ENCODE measurements around the gene MED13. TPM values are rescaled to one million over a fixed set of nuclear protein-coding genes. Genes with fewer than 3 reads are reported as not detected.
"Not testable (repeated sequence)": the region's sequence is repeated elsewhere in the genome, so short reads cannot be mapped to it uniquely, and the experiment has no call there.

Gene MED13
- total RNA-seq, 1 donor from 2014 or later: 130 TPM

GRCh38 chr17:61926826-61927207 is 138.3 kb downstream of the MED13 start:
- H3K9me3 Mint-ChIP-seq (ENCODE audit: unreplicated experiment): peaks cover 5% of the 10 kb centered on the region
- peak overlapping the region; percentile 95 for H3K4me3 Mint-ChIP-seq (ENCODE audit: unreplicated experiment)
- no peaks in the 10 kb centered on the region for H3K36me3 Mint-ChIP-seq (ENCODE audit: unreplicated experiment)
- no peak for DNase-seq
- peak overlapping the region; percentile 91 for H3K27ac Mint-ChIP-seq (ENCODE audit: unreplicated experiment)
- no peak for TF ChIP-seq CTCF (IDR thresholded peaks at IDR 0.05; ENCODE audit: partially characterized antibody, unreplicated experiment)
- peaks cover 2% of the 10 kb centered on the region for H3K27me3 Mint-ChIP-seq (ENCODE audit: unreplicated experiment)
- peaks cover 8% of the 10 kb centered on the region for H3K4me1 Mint-ChIP-seq (ENCODE audit: low read depth, unreplicated experiment)

GRCh38 chr17:61915162-61915561 is 149.9 kb downstream of the MED13 start:
- not testable (repeated sequence) for H3K9me3 Mint-ChIP-seq (ENCODE audit: unreplicated experiment); DNase-seq; H3K27me3 Mint-ChIP-seq (ENCODE audit: unreplicated experiment); H3K36me3 Mint-ChIP-seq (ENCODE audit: unreplicated experiment); H3K27ac Mint-ChIP-seq (ENCODE audit: unreplicated experiment); H3K4me3 Mint-ChIP-seq (ENCODE audit: unreplicated experiment); H3K4me1 Mint-ChIP-seq (ENCODE audit: low read depth, unreplicated experiment)

GRCh38 chr17:61908292-61909037 is 156.6 kb downstream of the MED13 start:
- H3K4me3 Mint-ChIP-seq (ENCODE audit: unreplicated experiment): no peak overlapping the region
- peaks cover 5% of the 10 kb centered on the region for H3K36me3 Mint-ChIP-seq (ENCODE audit: unreplicated experiment)
- H3K9me3 Mint-ChIP-seq (ENCODE audit: unreplicated experiment): no peaks in the 10 kb centered on the region
- no peak overlapping the region for H3K27ac Mint-ChIP-seq (ENCODE audit: unreplicated experiment)
- no peak for TF ChIP-seq CTCF (IDR thresholded peaks at IDR 0.05; ENCODE audit: partially characterized antibody, unreplicated experiment)
- DNase-seq: no peak
- H3K27me3 Mint-ChIP-seq (ENCODE audit: unreplicated experiment): no peaks in the 10 kb centered on the region
- no peaks in the 10 kb centered on the region for H3K4me1 Mint-ChIP-seq (ENCODE audit: low read depth, unreplicated experiment)

GRCh38 chr17:61907361-61907760 is 157.7 kb downstream of the MED13 start:
- H3K27me3 Mint-ChIP-seq (ENCODE audit: unreplicated experiment): no peaks in the 10 kb centered on the region
- DNase-seq: no peak
- no peak overlapping the region for H3K27ac Mint-ChIP-seq (ENCODE audit: unreplicated experiment)
- H3K36me3 Mint-ChIP-seq (ENCODE audit: unreplicated experiment): peaks cover 5% of the 10 kb centered on the region
- H3K9me3 Mint-ChIP-seq (ENCODE audit: unreplicated experiment): no peaks in the 10 kb centered on the region
- no peaks in the 10 kb centered on the region for H3K4me1 Mint-ChIP-seq (ENCODE audit: low read depth, unreplicated experiment)
- no peak overlapping the region for H3K4me3 Mint-ChIP-seq (ENCODE audit: unreplicated experiment)
- no peak for TF ChIP-seq CTCF (IDR thresholded peaks at IDR 0.05; ENCODE audit: partially characterized antibody, unreplicated experiment)

- no peaks in the 10 kb centered on the region for H3K9me3 Mint-ChIP-seq (ENCODE audit: unreplicated experiment)
- H3K27ac Mint-ChIP-seq (ENCODE audit: unreplicated experiment): no peak overlapping the region
- H3K4me1 Mint-ChIP-seq (ENCODE audit: low read depth, unreplicated experiment): no peaks in the 10 kb centered on the region
- H3K36me3 Mint-ChIP-seq (ENCODE audit: unreplicated experiment): no peaks in the 10 kb centered on the region
- H3K27me3 Mint-ChIP-seq (ENCODE audit: unreplicated experiment): no peaks in the 10 kb centered on the region
- no peak for TF ChIP-seq CTCF (IDR thresholded peaks at IDR 0.05; ENCODE audit: partially characterized antibody, unreplicated experiment)
- DNase-seq: no peak
- no peak overlapping the region for H3K4me3 Mint-ChIP-seq (ENCODE audit: unreplicated experiment)
These were observed 160.9 kb downstream of the MED13 start for GRCh38 chr17:61904094-61904710.

Measured in glutamatergic neuron (in vitro differentiated cells).